H9 (cell line): ENCODE results near the gene EIF2AK2. TPM values are rescaled to one million over a fixed set of nuclear protein-coding genes. Genes with fewer than 3 reads are reported as not detected.

ENCODE experiments used
- DNase-seq: peaks from one replicate; pipeline ENCODE4 v3.0.0-alpha.2; 2017
- H2AFZ ChIP-seq: one replicate; pipeline ENCODE4 v1.6.1; 2013; ENCODE audit warnings: mild to moderate bottlenecking, low read length, control low read depth, moderate library complexity
- H2AK5ac ChIP-seq: 2 replicates; pipeline ENCODE4 v1.6.1; 2013; ENCODE audit warnings: low read length, control low read depth, mixed read lengths; ENCODE audit not compliant: insufficient read length
- H2BK120ac ChIP-seq: one replicate; pipeline ENCODE4 v1.6.1; 2013; ENCODE audit warnings: low read depth, mild to moderate bottlenecking, low read length, control low read depth, inconsistent platforms; ENCODE audit not compliant: poor library complexity, severe bottlenecking
- H2BK12ac ChIP-seq: 2 replicates; pipeline ENCODE4 v1.6.1; 2013; ENCODE audit warnings: low read length, control low read depth, mixed read lengths, low read depth; ENCODE audit not compliant: insufficient read length
- H2BK15ac ChIP-seq: 2 replicates; pipeline ENCODE4 v1.6.1; 2013; ENCODE audit warnings: low read depth, low read length, control low read depth
- H2BK20ac ChIP-seq: one replicate; pipeline ENCODE4 v1.6.1; 2013; ENCODE audit warnings: low read depth, mild to moderate bottlenecking, low read length, control low read depth, inconsistent platforms; ENCODE audit not compliant: poor library complexity, severe bottlenecking
- H2BK5ac ChIP-seq: 2 replicates; pipeline ENCODE4 v1.6.1; 2013; ENCODE audit warnings: low read length, control low read depth, mixed read lengths; ENCODE audit not compliant: insufficient read length
- H3K14ac ChIP-seq: 2 replicates; pipeline ENCODE4 v1.6.1; 2013; ENCODE audit warnings: low read length, control low read depth; ENCODE audit not compliant: insufficient read depth
- H3K18ac ChIP-seq: 2 replicates; pipeline ENCODE4 v1.6.1; 2013; ENCODE audit warnings: low read depth, mild to moderate bottlenecking, mixed read lengths, low read length, control low read depth; ENCODE audit not compliant: insufficient read length
- H3K23ac ChIP-seq: 2 replicates; pipeline ENCODE4 v1.6.1; 2013; ENCODE audit warnings: low read length, control low read depth, mixed read lengths, low read depth; ENCODE audit not compliant: insufficient read length
- H3K23me2 ChIP-seq: 2 replicates; pipeline ENCODE4 v1.6.1; 2013; ENCODE audit warnings: low read depth, mild to moderate bottlenecking, mixed read lengths, low read length, control low read depth; ENCODE audit not compliant: insufficient read length, poor library complexity, severe bottlenecking
- H3K27ac ChIP-seq: 2 replicates; pipeline ENCODE4 v1.5.1; 2013; ENCODE audit warnings: low read length, control low read depth, mixed read lengths, low read depth; ENCODE audit not compliant: insufficient read length
- H3K27me3 ChIP-seq: 2 replicates; pipeline ENCODE4 v1.6.1; 2013; ENCODE audit warnings: low read length, control low read depth, inconsistent platforms; ENCODE audit not compliant: insufficient read depth
- H3K4ac ChIP-seq: 2 replicates; pipeline ENCODE4 v1.6.1; 2013; ENCODE audit warnings: low read depth, mild to moderate bottlenecking, control low read depth, inconsistent platforms, low read length, moderate library complexity
- H3K4me1 ChIP-seq: 2 replicates; pipeline ENCODE4 v1.6.1; 2013; ENCODE audit warnings: low read length, control low read depth, inconsistent platforms; ENCODE audit not compliant: insufficient read depth
- H3K4me2 ChIP-seq: 2 replicates; pipeline ENCODE4 v1.6.1; 2013; ENCODE audit warnings: low read length, control low read depth, mixed read lengths; ENCODE audit not compliant: insufficient read length, insufficient read depth
- H3K56ac ChIP-seq: 2 replicates; pipeline ENCODE4 v1.6.1; 2013; ENCODE audit warnings: low read depth, mild to moderate bottlenecking, mixed read lengths, low read length, control low read depth; ENCODE audit not compliant: insufficient read length
- H3K79me1 ChIP-seq: 2 replicates; pipeline ENCODE4 v1.6.1; 2013; ENCODE audit warnings: low read depth, mild to moderate bottlenecking, moderate library complexity, low read length, control low read depth, inconsistent platforms; ENCODE audit not compliant: insufficient read depth, poor library complexity, severe bottlenecking
- H3K79me2 ChIP-seq: 2 replicates; pipeline ENCODE4 v1.6.1; 2013; ENCODE audit warnings: low read length, control low read depth, inconsistent platforms; ENCODE audit not compliant: insufficient read depth
- H3K9ac ChIP-seq: 2 replicates; pipeline ENCODE4 v1.6.1; 2013; ENCODE audit warnings: low read length, control low read depth, mixed read lengths; ENCODE audit not compliant: insufficient read length; ENCODE audit errors: extremely low read depth
- H3K9me3 ChIP-seq: one replicate; pipeline ENCODE4 v1.6.1; 2013; ENCODE audit warnings: low read depth, low read length, inconsistent platforms; ENCODE audit not compliant: control insufficient read depth
- H3T11ph ChIP-seq: one replicate; pipeline ENCODE4 v1.6.1; 2013; ENCODE audit warnings: mild to moderate bottlenecking, low read length, control low read depth, inconsistent platforms
- H4K20me1 ChIP-seq: one replicate; pipeline ENCODE4 v1.6.1; 2013; ENCODE audit not compliant: control insufficient read depth, insufficient read length, insufficient read depth
- H4K5ac ChIP-seq: 2 replicates; pipeline ENCODE4 v1.6.1; 2013; ENCODE audit warnings: low read depth, mild to moderate bottlenecking, mixed read lengths, low read length, control low read depth; ENCODE audit not compliant: insufficient read length
- H4K8ac ChIP-seq: replicated peaks from 2 replicates; pipeline ENCODE4 v1.6.1; 2013; ENCODE audit warnings: low read length, control low read depth, mixed read lengths, low read depth; ENCODE audit not compliant: insufficient read length
- H4K91ac ChIP-seq: 2 replicates; pipeline ENCODE4 v1.6.1; 2013; ENCODE audit warnings: low read depth, mild to moderate bottlenecking, moderate library complexity, mixed read lengths, low read length, control low read depth; ENCODE audit not compliant: insufficient read length
- H3K27ac Mint-ChIP-seq, 3 experiments: 2 replicates in 2 of 3; 3 replicates in 1 of 3; pipeline ENCODE4 v1.8.0; 2020 to 2021; ENCODE audit warnings: mixed read lengths in 3 of 3, mild to moderate bottlenecking in 1 of 3, moderate library complexity in 1 of 3
- H3K27me3 Mint-ChIP-seq: 2 replicates; pipeline ENCODE4 v1.8.0; 2021; ENCODE audit warnings: low read depth, mild to moderate bottlenecking, moderate library complexity, mixed read lengths
- H3K36me3 Mint-ChIP-seq, 3 experiments: 2 replicates in 2 of 3; 3 replicates in 1 of 3; pipeline ENCODE4 v1.8.0; 2020 to 2021; ENCODE audit warnings: low read depth in 3 of 3, mixed read lengths in 3 of 3; ENCODE audit not compliant: insufficient read depth in 1 of 3
- H3K4me1 Mint-ChIP-seq, 2 experiments: 2 replicates each; pipeline ENCODE4 v1.8.0; 2020; ENCODE audit warnings: mixed read lengths in 2 of 2
- H3K4me3 Mint-ChIP-seq, 2 experiments: 2 replicates in 1 of 2; 3 replicates in 1 of 2; pipeline ENCODE4 v1.8.0; 2020 to 2021; ENCODE audit warnings: mild to moderate bottlenecking in 2 of 2, mixed read lengths in 2 of 2, moderate library complexity in 1 of 2
- H3K9me3 Mint-ChIP-seq, 2 experiments: 2 replicates in 1 of 2; 3 replicates in 1 of 2; pipeline ENCODE4 v1.8.0; 2020; ENCODE audit warnings: mild to moderate bottlenecking in 2 of 2, mixed read lengths in 2 of 2, moderate library complexity in 1 of 2
- WGBS: extraction: QIAGEN DNeasy Blood & Tissue Kit; methylation state at CpG from one replicate; pipeline ENCODE4 v1.1.7; 2013; ENCODE audit warnings: missing lambda C conversion rate, low lambda C conversion rate, mixed read lengths; ENCODE audit not compliant: insufficient read length; ENCODE audit errors: extremely low coverage; 5-methylcytosine and 5-hydroxymethylcytosine counted together
- total RNA-seq: library from RNA; stranded (reverse); gene quantifications from 2 replicates; pipeline ENCODE4 v1.2.1, GENCODE V29; 2021
- TF ChIP-seq, protein P1 (sequence below): fragments of 200-600 bp; sonication (generic); conservative IDR thresholded peaks from 3 replicates; pipeline ENCODE4 v1.8.0; 2021; ENCODE audit warnings: antibody characterized with exemption, mild to moderate bottlenecking

The EIF2AK2 gene
- total RNA-seq, 1 experiment from 2014 or later: 55.7 TPM

DNA sequence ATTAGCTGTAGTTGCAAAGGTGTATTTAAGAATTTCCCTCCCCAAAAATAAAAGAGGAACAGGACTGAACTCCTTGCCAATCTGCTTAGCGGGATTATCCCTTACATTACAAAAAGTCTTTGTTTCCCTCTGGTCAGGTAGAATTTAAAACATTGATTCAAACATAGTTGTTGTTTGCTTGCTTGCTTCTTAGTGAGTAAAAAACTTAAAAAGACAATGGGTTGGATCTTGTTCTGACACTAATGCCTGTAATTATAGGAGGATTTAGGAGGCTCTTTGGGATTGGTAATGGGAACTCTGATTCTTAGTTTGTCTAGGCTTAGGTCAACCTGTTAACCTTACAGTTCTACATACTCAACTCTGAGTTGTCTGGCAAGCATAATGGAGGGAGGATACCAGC is 35.8 kb upstream of the EIF2AK2 start:
- H4K5ac ChIP-seq: no peak overlapping the region
- H3K9me3 ChIP-seq: no peaks in the 10 kb centered on the region
- peaks cover 12% of the 10 kb centered on the region; the same call in 1 of the 2 replicates for H3K4me1 ChIP-seq
- Mint-ChIP-seq H3K27ac (peak overlapping the region; percentile 43 to 98 (median 90); a peak in 6 of 7 replicates), H3K4me3 (no peak overlapping the region), H3K36me3 (peaks cover 0 to 5% (median 0%) of the 10 kb centered on the region in 3 experiments; a peak in 2 of 7 replicates), H3K4me1 (peaks cover 52 to 58% of the 10 kb centered on the region in 2 experiments), H3K9me3 (no peaks in the 10 kb centered on the region), H3K27me3 (no peaks in the 10 kb centered on the region)
- no peaks in the 10 kb centered on the region for H3K23me2 ChIP-seq
- no peak overlapping the region for H3K18ac ChIP-seq
- no peak overlapping the region for H2BK5ac ChIP-seq
- no peak overlapping the region for H2BK120ac ChIP-seq
- H3K14ac ChIP-seq: no peak overlapping the region
- no peak overlapping the region for H2BK20ac ChIP-seq
- H3K56ac ChIP-seq: no peak overlapping the region
- H4K20me1 ChIP-seq: no peaks in the 10 kb centered on the region
- H4K8ac ChIP-seq: no peak overlapping the region
- H3K27me3 ChIP-seq: no peaks in the 10 kb centered on the region
- H3T11ph ChIP-seq: no peak overlapping the region
- H2AK5ac ChIP-seq: no peak overlapping the region
- no peak overlapping the region for H3K9ac ChIP-seq
- TF ChIP-seq, protein P1, sequence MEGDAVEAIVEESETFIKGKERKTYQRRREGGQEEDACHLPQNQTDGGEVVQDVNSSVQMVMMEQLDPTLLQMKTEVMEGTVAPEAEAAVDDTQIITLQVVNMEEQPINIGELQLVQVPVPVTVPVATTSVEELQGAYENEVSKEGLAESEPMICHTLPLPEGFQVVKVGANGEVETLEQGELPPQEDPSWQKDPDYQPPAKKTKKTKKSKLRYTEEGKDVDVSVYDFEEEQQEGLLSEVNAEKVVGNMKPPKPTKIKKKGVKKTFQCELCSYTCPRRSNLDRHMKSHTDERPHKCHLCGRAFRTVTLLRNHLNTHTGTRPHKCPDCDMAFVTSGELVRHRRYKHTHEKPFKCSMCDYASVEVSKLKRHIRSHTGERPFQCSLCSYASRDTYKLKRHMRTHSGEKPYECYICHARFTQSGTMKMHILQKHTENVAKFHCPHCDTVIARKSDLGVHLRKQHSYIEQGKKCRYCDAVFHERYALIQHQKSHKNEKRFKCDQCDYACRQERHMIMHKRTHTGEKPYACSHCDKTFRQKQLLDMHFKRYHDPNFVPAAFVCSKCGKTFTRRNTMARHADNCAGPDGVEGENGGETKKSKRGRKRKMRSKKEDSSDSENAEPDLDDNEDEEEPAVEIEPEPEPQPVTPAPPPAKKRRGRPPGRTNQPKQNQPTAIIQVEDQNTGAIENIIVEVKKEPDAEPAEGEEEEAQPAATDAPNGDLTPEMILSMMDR: no peak
- H3K4me2 ChIP-seq: no peak overlapping the region
- H3K79me1 ChIP-seq: no peaks in the 10 kb centered on the region
- no peak overlapping the region for H3K27ac ChIP-seq
- H2BK15ac ChIP-seq: no peak overlapping the region
- H4K91ac ChIP-seq: no peak overlapping the region
- H3K23ac ChIP-seq: no peak overlapping the region
- no peak overlapping the region for H2AFZ ChIP-seq
- no peak overlapping the region for H3K4ac ChIP-seq
- DNase-seq: no peak
- no CpG with 5 or more reads among the region's 1 CpG for WGBS
- H3K79me2 ChIP-seq: peaks cover 2% of the 10 kb centered on the region; the same call in 1 of the 2 replicates
- no peak overlapping the region for H2BK12ac ChIP-seq
